ENCODE data around the gene RNU1-4.
"Not testable (repeated sequence)": the region's sequence is repeated elsewhere in the genome, so short reads cannot be mapped to it uniquely, and the experiment has no call there.

Gene RNU1-4

GRCh38 chr1:16781625-16782024 is 41.3 kb downstream of the RNU1-4 start:
- peaks cover 31% of the 10 kb centered on the region for H3K27me3 Mint-ChIP-seq (ENCODE audit: low read depth)
- not testable (repeated sequence) for H3K27ac Mint-ChIP-seq; H3K4me1 Mint-ChIP-seq; H3K9me3 Mint-ChIP-seq; H3K4me3 Mint-ChIP-seq; H3K36me3 Mint-ChIP-seq (ENCODE audit: low read depth)

- H3K27ac Mint-ChIP-seq; H3K4me3 Mint-ChIP-seq; H3K36me3 Mint-ChIP-seq (ENCODE audit: low read depth); H3K4me1 Mint-ChIP-seq; H3K9me3 Mint-ChIP-seq: not testable (repeated sequence)
- peaks cover 18% of the 10 kb centered on the region for H3K27me3 Mint-ChIP-seq (ENCODE audit: low read depth)
These were observed 44.6 kb downstream of the RNU1-4 start for GRCh38 chr1:16784955-16785354.

GRCh38 chr1:16786362-16786761 is 46.0 kb downstream of the RNU1-4 start:
- H3K4me1 Mint-ChIP-seq; H3K36me3 Mint-ChIP-seq (ENCODE audit: low read depth); H3K4me3 Mint-ChIP-seq; H3K27ac Mint-ChIP-seq; H3K9me3 Mint-ChIP-seq: not testable (repeated sequence)
- H3K27me3 Mint-ChIP-seq (ENCODE audit: low read depth): peaks cover 12% of the 10 kb centered on the region

- not testable (repeated sequence) for H3K4me1 Mint-ChIP-seq; H3K27me3 Mint-ChIP-seq (ENCODE audit: low read depth); H3K9me3 Mint-ChIP-seq; H3K36me3 Mint-ChIP-seq (ENCODE audit: low read depth); H3K4me3 Mint-ChIP-seq; H3K27ac Mint-ChIP-seq
These were observed 46.9 kb downstream of the RNU1-4 start for GRCh38 chr1:16787175-16787574.

- H3K9me3 Mint-ChIP-seq; H3K36me3 Mint-ChIP-seq (ENCODE audit: low read depth); H3K27ac Mint-ChIP-seq; H3K27me3 Mint-ChIP-seq (ENCODE audit: low read depth); H3K4me1 Mint-ChIP-seq; H3K4me3 Mint-ChIP-seq: not testable (repeated sequence)
These were observed 47.4 kb downstream of the RNU1-4 start for GRCh38 chr1:16787711-16788110.
